Activated naive CD8-positive, alpha-beta T cell treated with anti-CD3 and anti-CD28 coated beads, Interleukin-2, amount 50 U/mL, for 16 hours (primary cell): ENCODE measurements around the gene APOB.
A peak's percentile ranks its signal among the peaks of the same experiment; 100 is the strongest.

Source experiments
- DNase-seq: peaks from one replicate; pipeline ENCODE4 v3.0.0-alpha.2; 2020; ENCODE audit warnings: low read depth, low spot score

The APOB gene

DNA sequence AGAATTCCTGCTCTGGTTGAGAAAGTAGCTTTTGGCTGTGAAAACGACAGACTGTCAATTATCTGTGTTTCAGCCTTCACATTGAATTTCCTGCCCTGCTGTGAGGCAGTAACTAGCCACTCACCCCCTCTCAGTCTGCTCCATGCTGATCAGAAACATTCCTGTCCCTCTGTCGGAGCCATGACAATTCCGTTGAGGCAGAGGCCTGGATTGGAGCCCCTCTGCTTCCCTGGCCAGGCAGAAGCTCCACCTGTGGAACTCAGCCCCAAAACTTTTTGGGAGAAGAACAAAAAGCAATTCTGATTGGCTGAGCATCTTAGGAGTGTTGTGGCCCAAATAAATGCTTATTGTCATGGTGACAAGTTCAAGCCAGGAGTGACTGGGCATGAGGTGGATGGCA is 60.0 kb downstream of the APOB start:
- DNase-seq = no peak

- DNase-seq = no peak
Observed at GRCh38 chr2:20982861-20983260, 61.0 kb downstream of the APOB start.

GRCh38 chr2:20977520-20978180 is 66.2 kb downstream of the APOB start:
- no peak for DNase-seq

DNA sequence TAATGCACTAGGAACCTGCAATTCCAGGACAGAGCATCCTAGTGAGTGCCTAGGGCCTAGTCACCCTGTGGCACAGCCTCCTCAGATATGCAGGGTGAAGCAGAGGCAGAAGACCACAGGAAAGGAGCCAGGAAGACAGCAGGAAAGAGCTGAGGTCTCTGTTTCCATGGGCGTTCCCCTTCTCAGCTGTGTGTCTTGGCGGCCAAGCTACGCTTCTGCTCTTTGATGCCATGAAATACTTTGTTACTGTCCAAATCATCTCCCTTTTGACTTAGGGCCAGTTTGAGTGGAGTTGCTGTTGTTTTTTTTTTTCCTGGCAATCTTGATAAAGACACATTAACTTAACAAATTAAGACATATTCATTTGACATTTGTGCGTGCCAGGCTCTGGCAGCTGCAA is 67.3 kb downstream of the APOB start:
- no peak for DNase-seq

- no peak for DNase-seq
Observed at GRCh38 chr2:20972792-20973565, 70.9 kb downstream of the APOB start.

DNA sequence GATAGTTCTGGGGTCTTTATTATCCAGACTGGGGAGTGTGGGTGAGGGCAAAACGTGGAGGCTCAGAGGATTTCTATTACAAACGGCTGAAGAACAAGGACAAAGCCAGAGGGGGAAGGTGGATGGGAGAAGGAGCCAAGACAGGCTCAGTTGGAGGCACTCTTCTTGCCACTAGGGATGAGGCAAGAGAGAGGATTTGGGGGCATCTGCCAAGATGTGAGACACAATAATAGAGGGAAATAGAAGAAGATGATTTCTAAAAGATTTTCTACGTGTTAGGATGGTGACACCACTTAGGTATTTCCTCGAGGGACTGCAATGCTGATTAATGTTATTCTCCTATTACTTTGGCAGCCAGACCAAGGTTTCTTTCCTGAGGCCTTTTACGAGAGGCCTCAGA is 71.8 kb downstream of the APOB start:
- no peak for DNase-seq

- DNase-seq = no peak
Observed at GRCh38 chr2:20970068-20970467, 73.8 kb downstream of the APOB start.

- DNase-seq = no peak
Observed at GRCh38 chr2:20966061-20966595, 77.7 kb downstream of the APOB start.

GRCh38 chr2:20965221-20965620 is 78.7 kb downstream of the APOB start:
- no peak for DNase-seq

DNA sequence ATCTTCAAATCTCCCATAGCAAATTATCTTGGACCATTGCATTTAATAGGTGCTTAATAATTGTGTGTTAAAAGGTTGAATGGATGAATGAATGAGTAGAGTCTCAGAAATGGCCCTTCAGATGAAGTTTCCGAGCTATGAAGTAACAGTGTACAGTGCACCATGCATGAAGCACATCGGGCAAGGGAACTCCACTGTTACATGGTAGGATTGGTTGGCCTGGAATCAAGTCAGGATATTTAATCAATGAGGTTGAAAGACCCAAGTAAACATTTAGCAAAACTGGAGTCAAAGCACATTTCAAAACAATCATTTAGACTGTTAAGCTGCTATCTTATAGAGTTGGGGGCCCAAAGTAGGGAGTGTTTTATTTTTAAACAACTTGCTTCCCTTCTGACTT is 80.0 kb downstream of the APOB start:
- no peak for DNase-seq

DNA sequence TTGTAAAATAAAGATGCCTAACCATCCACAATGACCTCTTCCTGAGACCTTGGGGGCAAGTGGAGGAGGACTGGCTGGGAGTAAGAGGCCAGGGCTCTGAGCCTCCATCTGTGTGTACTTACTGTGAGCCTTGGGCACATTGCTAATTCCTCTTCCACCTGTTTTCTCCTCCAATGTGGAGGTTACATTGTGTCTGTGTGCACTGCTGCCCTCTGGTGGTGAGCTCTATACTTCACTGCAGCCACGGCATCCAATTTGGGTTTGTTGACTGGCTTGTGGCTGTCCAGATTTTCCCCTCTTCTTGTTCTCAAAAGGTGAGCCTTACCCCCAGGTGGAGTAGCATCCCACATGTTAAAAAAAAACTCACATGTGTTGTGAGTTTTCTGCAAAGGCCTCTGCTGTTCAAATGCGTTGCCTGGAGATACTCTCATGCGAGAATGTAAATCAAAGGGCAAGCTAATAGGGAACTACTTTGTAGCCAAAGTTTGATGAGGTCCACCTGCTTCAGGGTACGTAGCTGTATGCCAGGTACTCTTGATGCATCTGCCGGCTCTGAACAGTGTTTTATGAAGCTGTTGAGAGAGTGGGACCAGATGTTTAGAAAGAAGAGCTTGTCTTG is 80.8 kb downstream of the APOB start:
- peak; percentile 38 for DNase-seq

DNA sequence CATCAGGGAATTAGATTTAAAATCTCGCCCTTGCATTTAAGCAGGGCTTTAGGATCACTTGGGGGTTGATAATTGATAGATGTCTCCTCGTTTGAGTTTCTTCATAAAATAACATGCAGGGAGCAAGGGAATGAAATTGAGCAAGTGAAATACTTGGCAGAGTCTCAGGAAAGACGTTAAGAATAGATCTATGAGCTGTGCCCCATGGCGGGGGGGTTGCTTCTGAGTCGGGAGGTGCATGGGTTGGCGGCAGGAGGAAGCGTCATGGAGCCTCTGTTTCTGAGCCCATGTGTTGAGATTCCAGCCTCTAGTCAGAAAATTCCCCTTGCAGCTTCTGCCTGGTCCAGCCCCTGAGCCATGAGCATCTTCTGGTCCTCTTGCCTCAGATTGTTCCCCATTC is 82.0 kb downstream of the APOB start:
- DNase-seq = no peak

DNA sequence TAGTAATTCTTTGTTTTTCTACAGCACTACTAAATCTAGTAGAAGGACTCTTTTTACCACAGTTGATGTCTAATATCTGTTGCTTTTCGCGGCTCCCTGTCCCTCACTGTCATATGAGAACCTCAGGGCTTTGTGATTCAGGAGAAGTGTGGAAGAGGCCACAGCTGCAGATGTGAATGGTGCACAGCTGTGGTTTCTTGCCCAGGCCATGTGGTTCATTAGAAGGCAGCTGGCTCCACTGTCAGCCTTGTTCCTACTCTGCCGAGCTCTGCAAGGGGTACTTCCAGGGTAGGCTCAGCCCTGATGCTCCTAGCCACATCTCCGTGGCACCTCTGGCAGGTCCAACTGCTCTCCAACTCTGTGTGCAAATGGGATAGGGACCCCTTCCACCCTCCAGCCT is 83.9 kb downstream of the APOB start:
- DNase-seq = no peak

- no peak for DNase-seq
Observed at GRCh38 chr2:20959252-20959651, 84.6 kb downstream of the APOB start.

DNA sequence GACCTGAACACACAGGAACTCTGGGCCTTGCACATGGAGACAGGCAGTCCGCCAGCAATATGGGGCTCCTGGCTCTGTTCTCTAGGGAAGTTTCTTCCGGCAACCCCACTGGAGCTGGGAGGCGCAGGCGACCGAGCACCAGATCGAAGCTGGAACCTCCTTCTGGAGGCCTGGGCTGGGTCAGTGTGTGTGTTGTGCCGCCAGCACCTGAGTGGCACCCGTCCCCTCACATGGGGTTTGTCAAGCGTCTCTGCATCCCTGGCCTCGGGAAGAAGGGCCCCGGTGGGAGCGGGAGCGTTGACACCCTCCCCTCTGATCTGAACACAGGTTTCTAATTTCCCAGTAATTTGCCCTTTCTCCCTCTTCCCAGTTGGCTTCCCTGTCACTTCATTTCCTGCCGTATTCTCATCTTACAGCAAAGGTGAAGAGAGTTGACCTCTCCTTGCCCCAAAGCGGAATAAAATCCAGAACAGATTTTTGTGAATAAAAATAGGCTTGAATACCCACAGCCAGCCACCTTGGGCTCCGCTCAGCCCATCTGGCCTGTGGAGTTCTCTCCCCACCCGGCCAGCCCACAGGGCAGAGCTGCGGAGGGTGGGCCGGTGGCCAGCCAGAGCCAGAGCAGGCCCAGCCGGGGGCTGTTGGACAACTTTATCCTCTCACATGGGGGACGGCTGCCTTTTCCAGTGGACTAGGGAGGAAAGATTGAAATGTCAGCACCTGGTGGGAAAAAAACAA is 85.9 kb downstream of the APOB start:
- no peak for DNase-seq

DNA sequence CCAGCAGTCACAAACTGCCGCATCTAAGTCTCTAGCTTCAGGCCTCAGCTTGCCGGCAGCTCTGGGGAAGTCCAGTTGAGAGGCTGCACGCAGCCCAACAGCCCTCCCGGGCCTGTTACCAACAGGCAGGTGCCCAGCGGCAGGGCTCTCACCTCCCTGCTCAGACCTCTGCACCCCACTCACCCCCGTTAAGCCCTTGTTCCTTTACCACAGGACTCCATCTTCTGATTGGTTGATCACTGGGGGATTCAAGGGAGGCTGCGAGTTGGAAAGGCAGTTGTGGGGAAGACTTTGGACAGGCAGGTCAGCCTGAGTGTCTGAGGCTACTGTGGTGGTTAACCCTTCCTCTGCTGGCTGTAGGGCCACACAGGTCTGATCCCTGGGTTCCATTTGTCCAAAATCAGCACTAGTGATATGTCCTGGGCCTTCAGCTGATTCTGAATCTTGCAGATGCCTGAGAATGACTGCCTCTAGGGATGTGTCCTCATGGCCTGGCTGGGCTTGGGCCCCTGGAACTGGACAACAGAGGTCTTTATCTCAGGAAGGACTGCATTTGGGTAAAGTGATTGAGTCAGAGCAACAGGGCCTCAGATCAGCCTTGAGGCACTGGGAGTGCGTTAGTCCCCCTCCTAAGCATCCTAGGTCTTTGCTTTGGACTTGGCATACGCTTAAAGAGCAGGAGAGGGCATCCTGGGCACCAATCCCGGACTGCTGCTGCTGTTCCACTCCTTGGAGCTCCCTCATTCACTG is 88.4 kb downstream of the APOB start:
- DNase-seq = no peak

DNA sequence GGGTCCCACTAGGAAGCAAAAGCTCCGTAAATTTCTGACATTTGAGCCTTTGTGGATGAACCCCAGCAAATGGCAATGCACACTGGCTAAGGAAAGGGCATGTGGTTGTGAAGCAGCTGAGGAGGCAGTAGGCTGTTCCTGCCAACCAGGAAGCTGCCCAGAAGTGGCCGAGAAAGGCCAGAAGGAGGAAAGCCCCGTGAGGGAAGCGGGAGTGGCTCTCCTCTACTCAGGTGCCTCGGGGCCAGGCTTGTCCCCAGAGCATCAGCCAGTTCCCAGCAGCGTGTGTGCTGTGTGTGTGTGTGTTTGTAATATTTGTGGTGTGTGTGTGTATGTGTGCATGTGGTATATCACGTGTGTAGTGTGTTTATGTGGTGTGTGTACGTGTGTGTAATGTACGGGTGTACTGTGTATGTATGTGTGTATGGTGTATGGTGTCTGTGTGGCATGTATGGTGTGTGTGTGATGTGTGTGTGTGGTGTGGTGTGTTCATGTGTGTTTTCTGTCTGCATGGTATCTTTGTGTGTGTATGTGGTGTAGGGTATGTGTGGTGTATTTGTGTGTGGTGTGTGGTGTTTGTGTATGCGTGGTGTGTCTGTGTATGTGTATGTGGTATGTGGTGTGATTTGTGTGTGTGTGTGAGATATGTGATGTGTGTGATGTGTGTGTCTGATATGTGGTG is 90.6 kb downstream of the APOB start:
- DNase-seq = no peak
